Activated CD4-positive, alpha-beta T cell treated with anti-CD3 and anti-CD28 coated beads for 36 hours (primary cell): ENCODE results near the gene DENR. TPM values are rescaled to one million over a fixed set of nuclear protein-coding genes. Genes with fewer than 3 reads are reported as not detected.

Experiments used
- total RNA-seq, 2 experiments: library from RNA; stranded (reverse); gene quantifications; one replicate each; pipeline ENCODE4 v1.2.3, GENCODE V29; 2021

Gene DENR
- total RNA-seq, 2 experiments from 2014 or later: 64.1 to 76.9 TPM

Other genes with a start within 250 kb of the DENR start
- 100 to 1,000 TPM in 1 of 2 experiments, 10 to 100 TPM in 1; 92.7 to 105 TPM for gene RSRC2, start 225.9 kb upstream of the DENR start, total RNA-seq
- 100 to 1,000 TPM; 136 to 175 TPM for gene KNTC1, start 225.6 kb upstream of the DENR start, total RNA-seq
- gene HCAR2, start 49.5 kb upstream of the DENR start, total RNA-seq: not detected
- gene HCAR3, start 36.0 kb upstream of the DENR start, total RNA-seq: under 1 TPM; 0.07 to 0.09 TPM
- under 1 TPM; 0.39 to 0.67 TPM for gene HCAR1, start 22.0 kb upstream of the DENR start, total RNA-seq
- 1 to 10 TPM in 1 of 2 experiments, under 1 TPM in 1; 0.63 to 1.3 TPM for gene CCDC62, start 21.7 kb downstream of the DENR start, total RNA-seq
- gene HIP1R, start 82.6 kb downstream of the DENR start, total RNA-seq: 10 to 100 TPM; 17.1 to 20.9 TPM
- gene VPS37B, start 143.3 kb downstream of the DENR start, total RNA-seq: 10 to 100 TPM in 1 of 2 experiments, 1 to 10 TPM in 1; 9.4 to 11.4 TPM
- gene ABCB9, start 213.6 kb downstream of the DENR start, total RNA-seq: 1 to 10 TPM; 3.8 to 6.3 TPM
- 10 to 100 TPM; 20.2 to 30.8 TPM for gene OGFOD2, start 222.4 kb downstream of the DENR start, total RNA-seq
- 100 to 1,000 TPM; 141 to 163 TPM for gene ARL6IP4, start 227.9 kb downstream of the DENR start, total RNA-seq